ENCODE results near the gene SLC18A3.

Gene SLC18A3

GRCh38 chr10:49627038-49627437 is 16.9 kb downstream of the SLC18A3 start:
- DNase-seq (ENCODE audit: low read depth, low spot score) = no peak

- no peak for DNase-seq (ENCODE audit: low read depth, low spot score)
Observed at GRCh38 chr10:49627644-49628247, 17.6 kb downstream of the SLC18A3 start.

GRCh38 chr10:49628599-49628998 is 18.5 kb downstream of the SLC18A3 start:
- no peak for DNase-seq (ENCODE audit: low read depth, low spot score)

- no peak for DNase-seq (ENCODE audit: low read depth, low spot score)
Observed at GRCh38 chr10:49629431-49629881, 19.3 kb downstream of the SLC18A3 start.

- no peak for DNase-seq (ENCODE audit: low read depth, low spot score)
Observed at GRCh38 chr10:49631975-49632374, 21.9 kb downstream of the SLC18A3 start.

GRCh38 chr10:49632406-49633317 is 22.6 kb downstream of the SLC18A3 start:
- no peak for DNase-seq (ENCODE audit: low read depth, low spot score)

- DNase-seq (ENCODE audit: low read depth, low spot score) = no peak
Observed at GRCh38 chr10:49633327-49634068, 23.4 kb downstream of the SLC18A3 start.

- no peak for DNase-seq (ENCODE audit: low read depth, low spot score)
Observed at GRCh38 chr10:49634069-49634660, 24.1 kb downstream of the SLC18A3 start.

GRCh38 chr10:49642311-49642710 is 32.2 kb downstream of the SLC18A3 start:
- no peak for DNase-seq (ENCODE audit: low read depth, low spot score)

GRCh38 chr10:49643241-49644034 is 33.3 kb downstream of the SLC18A3 start:
- DNase-seq (ENCODE audit: low read depth, low spot score) = no peak

GRCh38 chr10:49644035-49644646 is 34.0 kb downstream of the SLC18A3 start:
- no peak for DNase-seq (ENCODE audit: low read depth, low spot score)

GRCh38 chr10:49645417-49645816 is 35.3 kb downstream of the SLC18A3 start:
- no peak for DNase-seq (ENCODE audit: low read depth, low spot score)

- DNase-seq (ENCODE audit: low read depth, low spot score) = no peak
Observed at GRCh38 chr10:49645871-49646870, 36.1 kb downstream of the SLC18A3 start.

- DNase-seq (ENCODE audit: low read depth, low spot score) = no peak
Observed at GRCh38 chr10:49647554-49647953, 37.4 kb downstream of the SLC18A3 start.

- no peak for DNase-seq (ENCODE audit: low read depth, low spot score)
Observed at GRCh38 chr10:49647985-49648795, 38.1 kb downstream of the SLC18A3 start.

GRCh38 chr10:49649294-49649693 is 39.2 kb downstream of the SLC18A3 start:
- DNase-seq (ENCODE audit: low read depth, low spot score) = no peak

GRCh38 chr10:49649936-49650723 is 40.0 kb downstream of the SLC18A3 start:
- DNase-seq (ENCODE audit: low read depth, low spot score) = no peak

- DNase-seq (ENCODE audit: low read depth, low spot score) = no peak
Observed at GRCh38 chr10:49650724-49651034, 40.6 kb downstream of the SLC18A3 start.
